ENCODE data around the gene GPS1.
A peak's percentile ranks its signal among the peaks of the same experiment; 100 is the strongest.

The GPS1 gene

GRCh38 chr17:82023447-82024241, 28.1 kb upstream of the GPS1 start:
- ATAC-seq: peak; percentile 28
- TF ChIP-seq ARNTL (CRISPR knock-in tag; IDR thresholded peaks at IDR 0.05; ENCODE audit: borderline replicate concordance, low read depth) (no peak), CREB5 (CRISPR knock-in tag; IDR thresholded peaks at IDR 0.05; ENCODE audit: low read depth) (no peak), ZC3H10 (CRISPR knock-in tag; IDR thresholded peaks at IDR 0.05) (no peak), CSDC2 (CRISPR knock-in tag; IDR thresholded peaks at IDR 0.05) (no peak), GLIS3 (CRISPR knock-in tag; IDR thresholded peaks at IDR 0.05) (no peak)

DNA sequence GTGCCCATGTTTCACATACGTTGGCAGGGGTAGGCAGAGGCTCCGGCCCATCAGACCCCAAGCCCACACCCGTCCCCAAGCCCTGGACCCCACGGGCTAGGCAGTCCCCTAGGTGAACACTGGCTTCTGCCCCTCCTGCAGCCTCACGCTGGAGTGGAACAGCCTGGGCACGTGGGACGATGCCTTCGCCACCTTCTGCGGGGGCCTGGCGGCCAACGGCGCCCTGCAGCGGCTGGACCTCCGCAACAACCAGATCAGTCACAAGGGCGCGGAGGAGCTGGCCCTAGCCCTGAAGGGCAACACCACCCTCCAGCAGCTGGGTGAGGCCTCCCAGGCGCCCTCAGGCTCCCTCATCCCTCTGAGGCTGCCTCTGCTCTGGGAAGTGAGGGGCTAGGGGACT, 26.8 kb upstream of the GPS1 start:
- TF ChIP-seq, protein P1, sequence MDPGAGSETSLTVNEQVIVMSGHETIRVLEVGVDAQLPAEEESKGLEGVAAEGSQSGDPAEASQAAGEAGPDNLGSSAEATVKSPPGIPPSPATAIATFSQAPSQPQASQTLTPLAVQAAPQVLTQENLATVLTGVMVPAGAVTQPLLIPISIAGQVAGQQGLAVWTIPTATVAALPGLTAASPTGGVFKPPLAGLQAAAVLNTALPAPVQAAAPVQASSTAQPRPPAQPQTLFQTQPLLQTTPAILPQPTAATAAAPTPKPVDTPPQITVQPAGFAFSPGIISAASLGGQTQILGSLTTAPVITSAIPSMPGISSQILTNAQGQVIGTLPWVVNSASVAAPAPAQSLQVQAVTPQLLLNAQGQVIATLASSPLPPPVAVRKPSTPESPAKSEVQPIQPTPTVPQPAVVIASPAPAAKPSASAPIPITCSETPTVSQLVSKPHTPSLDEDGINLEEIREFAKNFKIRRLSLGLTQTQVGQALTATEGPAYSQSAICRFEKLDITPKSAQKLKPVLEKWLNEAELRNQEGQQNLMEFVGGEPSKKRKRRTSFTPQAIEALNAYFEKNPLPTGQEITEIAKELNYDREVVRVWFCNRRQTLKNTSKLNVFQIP (CRISPR knock-in tag; IDR thresholded peaks at IDR 0.05; ENCODE audit: borderline replicate concordance, low read depth): no peak
- no peak for TF ChIP-seq BACH2 (CRISPR knock-in tag; IDR thresholded peaks at IDR 0.05; ENCODE audit: borderline replicate concordance)
- TF ChIP-seq OSR1 (CRISPR knock-in tag; IDR thresholded peaks at IDR 0.05): no peak
- TF ChIP-seq ZNF565 (CRISPR knock-in tag; conservative IDR thresholded peaks at IDR 0.05; ENCODE audit: low read depth): no peak
- no peak for TF ChIP-seq CSDC2 (CRISPR knock-in tag; IDR thresholded peaks at IDR 0.05)
- TF ChIP-seq TOX (CRISPR knock-in tag; IDR thresholded peaks at IDR 0.05; ENCODE audit: borderline replicate concordance): no peak
- no peak for TF ChIP-seq PPARA (CRISPR knock-in tag; IDR thresholded peaks at IDR 0.05; ENCODE audit: borderline replicate concordance)
- no peak for TF ChIP-seq ZC3H10 (CRISPR knock-in tag; IDR thresholded peaks at IDR 0.05)
- TF ChIP-seq, protein P2, sequence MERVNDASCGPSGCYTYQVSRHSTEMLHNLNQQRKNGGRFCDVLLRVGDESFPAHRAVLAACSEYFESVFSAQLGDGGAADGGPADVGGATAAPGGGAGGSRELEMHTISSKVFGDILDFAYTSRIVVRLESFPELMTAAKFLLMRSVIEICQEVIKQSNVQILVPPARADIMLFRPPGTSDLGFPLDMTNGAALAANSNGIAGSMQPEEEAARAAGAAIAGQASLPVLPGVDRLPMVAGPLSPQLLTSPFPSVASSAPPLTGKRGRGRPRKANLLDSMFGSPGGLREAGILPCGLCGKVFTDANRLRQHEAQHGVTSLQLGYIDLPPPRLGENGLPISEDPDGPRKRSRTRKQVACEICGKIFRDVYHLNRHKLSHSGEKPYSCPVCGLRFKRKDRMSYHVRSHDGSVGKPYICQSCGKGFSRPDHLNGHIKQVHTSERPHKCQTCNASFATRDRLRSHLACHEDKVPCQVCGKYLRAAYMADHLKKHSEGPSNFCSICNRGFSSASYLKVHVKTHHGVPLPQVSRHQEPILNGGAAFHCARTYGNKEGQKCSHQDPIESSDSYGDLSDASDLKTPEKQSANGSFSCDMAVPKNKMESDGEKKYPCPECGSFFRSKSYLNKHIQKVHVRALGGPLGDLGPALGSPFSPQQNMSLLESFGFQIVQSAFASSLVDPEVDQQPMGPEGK (CRISPR knock-in tag; IDR thresholded peaks at IDR 0.05; ENCODE audit: borderline replicate concordance): no peak
- TF ChIP-seq ESRRG (CRISPR knock-in tag; IDR thresholded peaks at IDR 0.05): no peak
- no peak for TF ChIP-seq ZFP30 (CRISPR knock-in tag; IDR thresholded peaks at IDR 0.05)
- ATAC-seq: no peak

GRCh38 chr17:82025401-82026107, 26.1 kb upstream of the GPS1 start:
- TF ChIP-seq, protein P1 (CRISPR knock-in tag; IDR thresholded peaks at IDR 0.05; ENCODE audit: borderline replicate concordance, low read depth): no peak
- TF ChIP-seq GLIS3 (CRISPR knock-in tag; IDR thresholded peaks at IDR 0.05) (no peak), CSDC2 (CRISPR knock-in tag; IDR thresholded peaks at IDR 0.05) (no peak), ZFP30 (CRISPR knock-in tag; IDR thresholded peaks at IDR 0.05) (no peak), PPARA (CRISPR knock-in tag; IDR thresholded peaks at IDR 0.05; ENCODE audit: borderline replicate concordance) (no peak), OSR1 (CRISPR knock-in tag; IDR thresholded peaks at IDR 0.05) (no peak), ZFP3 (CRISPR knock-in tag; IDR thresholded peaks at IDR 0.05) (no peak), RARB (CRISPR knock-in tag; IDR thresholded peaks at IDR 0.05) (no peak), TOX (CRISPR knock-in tag; IDR thresholded peaks at IDR 0.05; ENCODE audit: borderline replicate concordance) (no peak), TCF4 (CRISPR knock-in tag; IDR thresholded peaks at IDR 0.05; ENCODE audit: borderline replicate concordance) (no peak)
- no peak for ATAC-seq

DNA sequence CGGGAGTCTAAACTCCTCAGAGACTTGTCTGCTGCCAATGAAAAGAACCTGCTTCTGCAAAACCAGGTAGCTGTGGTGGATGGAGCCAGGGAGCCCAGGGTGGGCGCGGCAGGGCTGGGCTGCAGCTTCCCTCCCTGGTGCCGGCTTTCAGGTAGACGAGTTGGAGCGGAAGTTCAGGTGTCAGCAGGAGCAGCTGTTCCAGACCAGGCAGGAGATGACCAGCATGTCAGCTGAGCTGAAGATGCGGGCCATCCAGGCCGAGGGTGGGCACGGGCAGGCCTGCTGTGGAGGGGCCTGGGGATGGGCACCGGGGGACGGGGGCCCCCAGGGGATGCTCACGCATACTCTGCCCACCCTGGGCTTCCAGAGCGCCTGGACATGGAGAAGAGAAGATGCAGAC, 23.5 kb upstream of the GPS1 start:
- ATAC-seq: no peak
- TF ChIP-seq ZFP3 (CRISPR knock-in tag; IDR thresholded peaks at IDR 0.05): no peak
- no peak for TF ChIP-seq PPARA (CRISPR knock-in tag; IDR thresholded peaks at IDR 0.05; ENCODE audit: borderline replicate concordance)
- no peak for TF ChIP-seq CSDC2 (CRISPR knock-in tag; IDR thresholded peaks at IDR 0.05)
- TF ChIP-seq ZFP30 (CRISPR knock-in tag; IDR thresholded peaks at IDR 0.05): no peak
- TF ChIP-seq, protein P1 (CRISPR knock-in tag; IDR thresholded peaks at IDR 0.05; ENCODE audit: borderline replicate concordance, low read depth): no peak
- no peak for TF ChIP-seq TOX (CRISPR knock-in tag; IDR thresholded peaks at IDR 0.05; ENCODE audit: borderline replicate concordance)
- no peak for TF ChIP-seq ARNTL (CRISPR knock-in tag; IDR thresholded peaks at IDR 0.05; ENCODE audit: borderline replicate concordance, low read depth)
- no peak for TF ChIP-seq ESRRG (CRISPR knock-in tag; IDR thresholded peaks at IDR 0.05)
- TF ChIP-seq, protein P2 (CRISPR knock-in tag; IDR thresholded peaks at IDR 0.05; ENCODE audit: borderline replicate concordance): no peak
- no peak for TF ChIP-seq ZC3H10 (CRISPR knock-in tag; IDR thresholded peaks at IDR 0.05)
- TF ChIP-seq GLIS3 (CRISPR knock-in tag; IDR thresholded peaks at IDR 0.05): no peak
- no peak for TF ChIP-seq OSR1 (CRISPR knock-in tag; IDR thresholded peaks at IDR 0.05)
- no peak for TF ChIP-seq ZNF8 (CRISPR knock-in tag; IDR thresholded peaks at IDR 0.05)
- no peak for TF ChIP-seq BACH2 (CRISPR knock-in tag; IDR thresholded peaks at IDR 0.05; ENCODE audit: borderline replicate concordance)
- TF ChIP-seq ISL1 (CRISPR knock-in tag; IDR thresholded peaks at IDR 0.05): no peak
- TF ChIP-seq TCF4 (CRISPR knock-in tag; IDR thresholded peaks at IDR 0.05; ENCODE audit: borderline replicate concordance): no peak
- TF ChIP-seq SNAI2 (CRISPR knock-in tag; IDR thresholded peaks at IDR 0.05): no peak
- no peak for TF ChIP-seq ZNF70 (CRISPR knock-in tag; IDR thresholded peaks at IDR 0.05)
